ENCODE data around the gene LINGO4.
"Not testable (repeated sequence)": the region's sequence is repeated elsewhere in the genome, so short reads cannot be mapped to it uniquely, and the experiment has no call there.

LINGO4 gene

GRCh38 chr1:151768351-151769066 is 36.7 kb downstream of the LINGO4 start:
- not testable (repeated sequence) for H3K4me3 ChIP-seq (ENCODE audit: low read length); DNase-seq (ENCODE audit: low read depth, low spot score)

GRCh38 chr1:151763990-151764389 is 41.2 kb downstream of the LINGO4 start:
- no peak for DNase-seq (ENCODE audit: low read depth, low spot score)
- H3K4me3 ChIP-seq (ENCODE audit: low read length): peak overlapping the region; percentile 82

- peak; percentile 71 for DNase-seq (ENCODE audit: low read depth, low spot score)
Measured at GRCh38 chr1:151762941-151763921, 42.0 kb downstream of the LINGO4 start, which contains the start of gene MRPL9. Gene MRPL9, minus strand, starts transcription at chr1:151763496. Its CDS starts 17 bp downstream, at chr1:151763479.

GRCh38 chr1:151760597-151761385 is 44.4 kb downstream of the LINGO4 start:
- no peak overlapping the region for H3K4me3 ChIP-seq (ENCODE audit: low read length)
- DNase-seq (ENCODE audit: low read depth, low spot score): no peak

More at GRCh38 chr1:151762941-151763921, 42.0 kb downstream of the LINGO4 start, which contains the start of gene MRPL9:
- H3K4me3 ChIP-seq (ENCODE audit: low read length): peak within 1 kb of the TSS; percentile 82

- H3K4me3 ChIP-seq (ENCODE audit: low read length): no peak overlapping the region
- no peak for DNase-seq (ENCODE audit: low read depth, low spot score)
Measured at GRCh38 chr1:151759241-151759640, 46.0 kb downstream of the LINGO4 start.

GRCh38 chr1:151756291-151756690 is 48.9 kb downstream of the LINGO4 start:
- no peak overlapping the region for H3K4me3 ChIP-seq (ENCODE audit: low read length)
- no peak for DNase-seq (ENCODE audit: low read depth, low spot score)

Data from Jurkat, Clone E6-1 (cell line).